AG04449 (cell line): ENCODE measurements around the gene KIF27.
"Not testable (repeated sequence)": the region's sequence is repeated elsewhere in the genome, so short reads cannot be mapped to it uniquely, and the experiment has no call there.

ENCODE experiments used
- CTCF ChIA-PET: fragments of 350-600 bp; formaldehyde crosslinking; extraction: SDS; loops from one replicate; lab custom pipeline; 2021; ENCODE audit warnings: antibody characterized with exemption; lab: Yijun Ruan, JAX
- POLR2A ChIA-PET: fragments of 400-600, 350-600 bp; formaldehyde crosslinking; extraction: SDS; loops from one replicate; lab custom pipeline; 2020; ENCODE audit warnings: antibody characterized with exemption, inconsistent platforms; lab: Yijun Ruan, JAX
- DNase-seq: peaks from one replicate; pipeline ENCODE4 v3.0.0-alpha.2; 2010; ENCODE audit warnings: low read depth, low spot score
- H3K4me3 ChIP-seq: 2 replicates; pipeline ENCODE4 v1.5.1; 2011; ENCODE audit warnings: low read depth, mild to moderate bottlenecking, control low read depth, low read length
- CTCF ChIP-seq: IDR thresholded peaks from one replicate; pipeline ENCODE4 v1.5.1; 2011; ENCODE audit warnings: mild to moderate bottlenecking, moderate library complexity, low read length, control low read depth, inconsistent platforms; ENCODE audit not compliant: insufficient read depth; ENCODE audit errors: missing control alignments

Gene KIF27

GRCh38 chr9:83956436-83957247 is 35.4 kb upstream of the KIF27 start:
- CTCF ChIA-PET: interaction anchor here (1.0 to 1.1 kb wide), 2 partner anchors 10 to 304 kb away, joined by 3 to 4 read pairs; no protein-coding TSS in a partner anchor
- DNase-seq: no peak

GRCh38 chr9:83956086-83956435 is 34.8 kb upstream of the KIF27 start:
- no peak for DNase-seq
- POLR2A ChIA-PET: no interaction called here
- TF ChIP-seq CTCF: no peak
- H3K4me3 ChIP-seq: peak overlapping the region; percentile 60
- CTCF ChIA-PET: interaction anchor here (1.1 kb wide), 1 partner anchor 9 kb away, joined by 4 read pairs; no protein-coding TSS in a partner anchor

More at GRCh38 chr9:83956436-83957247, 35.4 kb upstream of the KIF27 start:
- POLR2A ChIA-PET: no interaction called here
- no peak for TF ChIP-seq CTCF
- peak overlapping the region; percentile 60 for H3K4me3 ChIP-seq

- POLR2A ChIA-PET, DNase-seq, CTCF ChIA-PET, H3K4me3 ChIP-seq: not testable (repeated sequence)
Measured at GRCh38 chr9:83948096-83948495, 26.9 kb upstream of the KIF27 start.

- no peak overlapping the region for H3K4me3 ChIP-seq
- ChIA-PET POLR2A (no interaction called here), CTCF (interaction anchor here (1.0 to 5.6 kb wide), 7 partner anchors 9 to 375 kb away, joined by 3 to 56 read pairs (median 8); partner anchors contain the start of gene KIF27)
Measured at GRCh38 chr9:83940590-83941303, 19.5 kb upstream of the KIF27 start.

GRCh38 chr9:83937861-83938455 is 16.7 kb upstream of the KIF27 start:
- CTCF ChIA-PET: interaction anchor here (0.7 to 6.0 kb wide), 23 partner anchors 9 to 450 kb away, joined by 3 to 106 read pairs (median 5); partner anchors contain the start of gene KIF27
- POLR2A ChIA-PET: no interaction called here
- H3K4me3 ChIP-seq: no peak overlapping the region
- DNase-seq: no peak
- TF ChIP-seq CTCF: peak; percentile 45

More at GRCh38 chr9:83940590-83941303, 19.5 kb upstream of the KIF27 start:
- TF ChIP-seq CTCF: no peak
- DNase-seq: no peak

- CTCF ChIA-PET: interaction anchor here (0.7 to 6.0 kb wide), 15 partner anchors 10 to 386 kb away, joined by 3 to 106 read pairs (median 8); partner anchors contain the start of gene KIF27
- TF ChIP-seq CTCF: no peak
- H3K4me3 ChIP-seq: no peak overlapping the region
- POLR2A ChIA-PET: no interaction called here
- DNase-seq: no peak
Measured at GRCh38 chr9:83936523-83936922, 15.3 kb upstream of the KIF27 start.
